GM23338 (cell line): Measurements from ENCODE around the gene FOXL1. TPM values are rescaled to one million over a fixed set of nuclear protein-coding genes. Genes with fewer than 3 reads are reported as not detected.

ENCODE experiments used
- ATAC-seq: fragments of 200-7000 bp; cut with Tn5 transposase; 3 replicates; pipeline ENCODE4 v1.9.1; 2020
- DNase-seq: peaks from one replicate; pipeline ENCODE4 v3.0.0-alpha.2; 2015; ENCODE audit warnings: low spot score
- H2AFZ ChIP-seq: fragments of 200-600 bp; sonication (generic); 2 replicates; pipeline ENCODE4 v1.8.0; 2016; ENCODE audit warnings: antibody characterized with exemption, mild to moderate bottlenecking, moderate library complexity
- H3F3A ChIP-seq: fragments of 200-600 bp; sonication (generic); replicated peaks from 2 replicates; pipeline ENCODE4 v1.8.0; 2017; ENCODE audit warnings: antibody characterized with exemption, mixed run types, low read depth
- H3K27ac ChIP-seq: fragments of 200-600 bp; sonication (generic); 2 replicates; pipeline ENCODE4 v1.6.1; 2016; ENCODE audit warnings: low read depth
- H3K27me3 ChIP-seq: fragments of 200-600 bp; sonication (generic); 2 replicates; pipeline ENCODE4 v1.8.0; 2016; ENCODE audit warnings: mild to moderate bottlenecking, mixed run types, moderate library complexity; ENCODE audit not compliant: insufficient read depth
- H3K36me3 ChIP-seq: fragments of 200-600 bp; sonication (generic); 2 replicates; pipeline ENCODE4 v1.8.0; 2016; ENCODE audit warnings: mild to moderate bottlenecking; ENCODE audit not compliant: insufficient read depth
- H3K4me1 ChIP-seq: fragments of 200-600 bp; sonication (generic); 2 replicates; pipeline ENCODE4 v1.8.0; 2016; ENCODE audit warnings: mild to moderate bottlenecking, moderate library complexity; ENCODE audit not compliant: insufficient read depth
- H3K4me2 ChIP-seq: fragments of 200-600 bp; sonication (generic); 2 replicates; pipeline ENCODE4 v1.7.1; 2017; ENCODE audit warnings: mixed run types
- H3K4me3 ChIP-seq: fragments of 200-600 bp; sonication (generic); 2 replicates; pipeline ENCODE4 v1.6.1; 2016; ENCODE audit warnings: mixed run types
- H3K79me2 ChIP-seq: fragments of 200-600 bp; sonication (generic); replicated peaks from 2 replicates; pipeline ENCODE4 v1.8.0; 2017; ENCODE audit warnings: mild to moderate bottlenecking; ENCODE audit not compliant: insufficient read depth
- H3K9me2 ChIP-seq: fragments of 200-600 bp; sonication (generic); 2 replicates; pipeline ENCODE4 v1.8.0; 2017; ENCODE audit not compliant: insufficient read depth
- H4K20me1 ChIP-seq: fragments of 200-600 bp; sonication (generic); replicated peaks from 2 replicates; pipeline ENCODE4 v1.8.0; 2017; ENCODE audit warnings: mild to moderate bottlenecking; ENCODE audit not compliant: insufficient read depth
- H3K27ac Mint-ChIP-seq: 2 replicates; pipeline ENCODE4 v1.8.0; 2020; ENCODE audit warnings: inconsistent platforms, mild to moderate bottlenecking, moderate library complexity, mixed read lengths
- H3K27me3 Mint-ChIP-seq: 3 replicates; pipeline ENCODE4 v1.8.0; 2022; ENCODE audit warnings: low read depth, mild to moderate bottlenecking, moderate library complexity, mixed read lengths, inconsistent platforms; ENCODE audit not compliant: insufficient read depth, poor library complexity
- H3K36me3 Mint-ChIP-seq: 3 replicates; pipeline ENCODE4 v1.8.0; 2021; ENCODE audit warnings: low read depth, mild to moderate bottlenecking, inconsistent platforms, moderate library complexity, mixed read lengths
- H3K4me1 Mint-ChIP-seq: 3 replicates; pipeline ENCODE4 v1.8.0; 2020; ENCODE audit warnings: mild to moderate bottlenecking, inconsistent platforms, mixed read lengths
- H3K4me3 Mint-ChIP-seq: 3 replicates; pipeline ENCODE4 v1.8.0; 2021; ENCODE audit warnings: moderate library complexity, mild to moderate bottlenecking, inconsistent platforms, mixed read lengths
- H3K9me3 Mint-ChIP-seq: 3 replicates; pipeline ENCODE4 v1.8.0; 2020; ENCODE audit warnings: moderate library complexity, mild to moderate bottlenecking, inconsistent platforms, mixed read lengths
- EZH2 ChIP-seq: fragments of 200-600 bp; sonication (generic); IDR thresholded peaks from one replicate; pipeline ENCODE4 v1.8.0; 2017; ENCODE audit warnings: antibody characterized with exemption, mild to moderate bottlenecking, low read depth; ENCODE audit not compliant: unreplicated experiment
- EZH2phosphoT487 ChIP-seq: fragments of 200-600 bp; sonication (generic); IDR thresholded peaks from one replicate; pipeline ENCODE4 v1.8.1; 2018; ENCODE audit warnings: antibody characterized with exemption; ENCODE audit not compliant: unreplicated experiment
- JUNB ChIP-seq: IDR thresholded peaks from one replicate; pipeline ENCODE4 v1.6.1; 2016; ENCODE audit warnings: antibody characterized with exemption; ENCODE audit not compliant: unreplicated experiment
- NANOG ChIP-seq: IDR thresholded peaks from 2 replicates; pipeline ENCODE4 v1.6.1; 2016; ENCODE audit warnings: antibody characterized with exemption, borderline replicate concordance
- REST ChIP-seq: IDR thresholded peaks from one replicate; pipeline ENCODE4 v1.6.1; 2018; ENCODE audit warnings: antibody characterized with exemption; ENCODE audit not compliant: unreplicated experiment
- STAT1 ChIP-seq: IDR thresholded peaks from one replicate; pipeline ENCODE4 v1.6.1; 2016; ENCODE audit warnings: antibody characterized with exemption; ENCODE audit not compliant: unreplicated experiment
- ZNF331 ChIP-seq: fragments of 250-450 bp; sonication (Bioruptor Pico); IDR thresholded peaks from 2 replicates; pipeline ENCODE4 v1.5.0; 2020; ENCODE audit warnings: low read depth, mild to moderate bottlenecking, moderate library complexity
- polyA plus RNA-seq: library from polyadenylated mRNA; unstranded; fragments of >200 nt; fragmentation: Nextera tagmentation; extraction: Ambion mirVana; gene quantifications from 2 replicates; pipeline ENCODE4 v1.2.1, GENCODE V29; 2016
- total RNA-seq: library from RNA; depleted of rRNA; stranded (reverse); fragments of >200 nt; shearing (Covaris generic); gene quantifications from 2 replicates; pipeline ENCODE4 v1.2.3, GENCODE V29; 2014
- TF ChIP-seq, protein P1 (sequence below), 2 experiments: fragments of 200-600 bp in 1 of 2; sonication (generic) in 1 of 2; conservative IDR thresholded peaks; 2 replicates each; pipeline versions ENCODE4 v1.5.1 to v1.6.1; 2016 to 2017; ENCODE audit warnings: antibody characterized with exemption in 2 of 2, low read depth in 2 of 2, mild to moderate bottlenecking in 2 of 2, moderate library complexity in 1 of 2

The FOXL1 gene
- total and polyA plus RNA-seq, 2 experiments from 2014 or later: 0.31 TPM; not detected in 1

- no peak for TF ChIP-seq REST
Observed at GRCh38 chr16:86621966-86622365, 43.6 kb downstream of the FOXL1 start (continued).

DNA sequence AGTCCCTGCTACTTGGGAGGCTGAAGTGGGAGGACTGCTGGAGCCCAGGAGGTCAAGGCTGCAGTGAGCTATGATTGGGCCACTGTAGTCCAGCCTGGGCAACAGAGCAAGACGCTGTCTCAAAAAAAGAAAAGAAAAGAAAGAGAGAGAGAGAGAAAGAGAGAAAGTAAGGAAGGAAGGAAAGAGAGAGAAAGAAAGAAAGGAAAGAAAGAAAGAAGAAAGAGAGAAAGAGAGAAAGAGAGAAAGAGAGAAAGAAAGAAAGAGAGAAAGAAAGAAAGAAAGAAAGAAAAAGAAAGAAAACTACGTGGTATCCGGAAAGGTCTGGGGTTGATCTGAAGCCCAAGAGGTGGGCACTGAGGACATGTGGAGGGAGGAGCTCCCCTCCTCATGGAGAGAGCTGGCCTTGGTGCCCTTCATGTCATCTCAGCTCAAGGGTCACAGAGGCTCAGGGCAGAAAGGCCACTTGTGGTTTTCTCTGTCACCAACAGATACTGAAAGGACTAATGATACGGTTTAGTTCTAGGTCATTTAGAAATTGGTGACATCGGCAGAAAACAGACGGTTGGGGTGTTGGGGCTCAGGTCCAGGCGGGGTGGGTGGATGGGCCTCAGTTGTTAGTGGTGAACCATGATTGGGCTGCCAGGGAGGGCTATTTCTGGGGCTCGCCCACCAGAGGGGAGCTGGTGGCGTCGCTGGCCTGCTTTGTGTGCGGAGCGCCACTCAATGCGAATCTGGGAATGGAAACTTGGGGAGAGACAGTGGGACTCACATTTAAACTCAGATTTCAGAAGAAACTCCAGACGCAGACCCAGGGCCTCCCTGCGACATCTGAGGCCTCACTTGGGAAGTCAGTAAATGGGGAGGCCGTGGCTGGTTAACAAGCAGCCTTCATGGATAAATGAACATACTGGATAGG, 44.6 kb downstream of the FOXL1 start:
- H3K4me3 Mint-ChIP-seq: no peak overlapping the region
- H3K27me3 Mint-ChIP-seq: peaks cover 9% of the 10 kb centered on the region
- Histone ChIP-seq H3K4me3 (no peak overlapping the region), H4K20me1 (no peaks in the 10 kb centered on the region), H3K9me2 (no peaks in the 10 kb centered on the region), H3K36me3 (no peaks in the 10 kb centered on the region), H3K4me1 (no peaks in the 10 kb centered on the region; the same call in 1 of the 2 replicates), H2AFZ (no peak overlapping the region), H3K27ac (no peak overlapping the region), H3K79me2 (no peaks in the 10 kb centered on the region), H3K4me2 (no peak overlapping the region), H3K27me3 (no peaks in the 10 kb centered on the region), H3F3A (no peaks in the 10 kb centered on the region)
- ATAC-seq (no peak), DNase-seq (no peak)
- TF ChIP-seq, protein P1, sequence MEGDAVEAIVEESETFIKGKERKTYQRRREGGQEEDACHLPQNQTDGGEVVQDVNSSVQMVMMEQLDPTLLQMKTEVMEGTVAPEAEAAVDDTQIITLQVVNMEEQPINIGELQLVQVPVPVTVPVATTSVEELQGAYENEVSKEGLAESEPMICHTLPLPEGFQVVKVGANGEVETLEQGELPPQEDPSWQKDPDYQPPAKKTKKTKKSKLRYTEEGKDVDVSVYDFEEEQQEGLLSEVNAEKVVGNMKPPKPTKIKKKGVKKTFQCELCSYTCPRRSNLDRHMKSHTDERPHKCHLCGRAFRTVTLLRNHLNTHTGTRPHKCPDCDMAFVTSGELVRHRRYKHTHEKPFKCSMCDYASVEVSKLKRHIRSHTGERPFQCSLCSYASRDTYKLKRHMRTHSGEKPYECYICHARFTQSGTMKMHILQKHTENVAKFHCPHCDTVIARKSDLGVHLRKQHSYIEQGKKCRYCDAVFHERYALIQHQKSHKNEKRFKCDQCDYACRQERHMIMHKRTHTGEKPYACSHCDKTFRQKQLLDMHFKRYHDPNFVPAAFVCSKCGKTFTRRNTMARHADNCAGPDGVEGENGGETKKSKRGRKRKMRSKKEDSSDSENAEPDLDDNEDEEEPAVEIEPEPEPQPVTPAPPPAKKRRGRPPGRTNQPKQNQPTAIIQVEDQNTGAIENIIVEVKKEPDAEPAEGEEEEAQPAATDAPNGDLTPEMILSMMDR (conservative IDR thresholded peaks at IDR 0.05; ENCODE audit: low read depth in 2 of 2): no peak
- no peak for TF ChIP-seq EZH2
- TF ChIP-seq NANOG: no peak
- H3K36me3 Mint-ChIP-seq: no peaks in the 10 kb centered on the region; the same call in 2 of the 3 replicates
- no peaks in the 10 kb centered on the region for H3K9me3 Mint-ChIP-seq
- H3K27ac Mint-ChIP-seq: no peak overlapping the region
- H3K4me1 Mint-ChIP-seq: peaks cover 3% of the 10 kb centered on the region; the same call in 2 of the 3 replicates

GRCh38 chr16:86625029-86625428, 46.7 kb downstream of the FOXL1 start:
- Mint-ChIP-seq H3K4me1 (no peaks in the 10 kb centered on the region), H3K4me3 (no peak overlapping the region), H3K9me3 (no peaks in the 10 kb centered on the region), H3K27ac (no peak overlapping the region), H3K36me3 (no peaks in the 10 kb centered on the region; the same call in 2 of the 3 replicates), H3K27me3 (peaks cover 8% of the 10 kb centered on the region)
- Histone ChIP-seq H3K79me2 (no peaks in the 10 kb centered on the region), H3K4me1 (no peaks in the 10 kb centered on the region), H2AFZ (no peak overlapping the region), H3K4me2 (no peak overlapping the region), H3K27ac (no peak overlapping the region), H3K36me3 (no peaks in the 10 kb centered on the region), H3F3A (no peaks in the 10 kb centered on the region), H3K4me3 (no peak overlapping the region), H3K9me2 (no peaks in the 10 kb centered on the region), H3K27me3 (no peaks in the 10 kb centered on the region), H4K20me1 (no peaks in the 10 kb centered on the region)
- DNase-seq: no peak
- ATAC-seq: no peak
- TF ChIP-seq EZH2phosphoT487 (no peak), ZNF331 (CRISPR knock-in tag) (no peak), REST (no peak), STAT1 (no peak), JUNB (no peak)
- TF ChIP-seq, protein P1 (conservative IDR thresholded peaks at IDR 0.05; ENCODE audit: low read depth in 2 of 2): no peak
